GM12872 (cell line): Measurements from ENCODE around the gene KRT17.

Experiments
- CTCF ChIP-seq: IDR thresholded peaks from 3 replicates; pipeline ENCODE4 v1.5.1; 2011; ENCODE audit warnings: low read depth, mild to moderate bottlenecking, low read length, moderate library complexity; ENCODE audit not compliant: insufficient read depth

The KRT17 gene

GRCh38 chr17:41575336-41575735, 49.0 kb downstream of the KRT17 start:
- no peak for TF ChIP-seq CTCF

DNA sequence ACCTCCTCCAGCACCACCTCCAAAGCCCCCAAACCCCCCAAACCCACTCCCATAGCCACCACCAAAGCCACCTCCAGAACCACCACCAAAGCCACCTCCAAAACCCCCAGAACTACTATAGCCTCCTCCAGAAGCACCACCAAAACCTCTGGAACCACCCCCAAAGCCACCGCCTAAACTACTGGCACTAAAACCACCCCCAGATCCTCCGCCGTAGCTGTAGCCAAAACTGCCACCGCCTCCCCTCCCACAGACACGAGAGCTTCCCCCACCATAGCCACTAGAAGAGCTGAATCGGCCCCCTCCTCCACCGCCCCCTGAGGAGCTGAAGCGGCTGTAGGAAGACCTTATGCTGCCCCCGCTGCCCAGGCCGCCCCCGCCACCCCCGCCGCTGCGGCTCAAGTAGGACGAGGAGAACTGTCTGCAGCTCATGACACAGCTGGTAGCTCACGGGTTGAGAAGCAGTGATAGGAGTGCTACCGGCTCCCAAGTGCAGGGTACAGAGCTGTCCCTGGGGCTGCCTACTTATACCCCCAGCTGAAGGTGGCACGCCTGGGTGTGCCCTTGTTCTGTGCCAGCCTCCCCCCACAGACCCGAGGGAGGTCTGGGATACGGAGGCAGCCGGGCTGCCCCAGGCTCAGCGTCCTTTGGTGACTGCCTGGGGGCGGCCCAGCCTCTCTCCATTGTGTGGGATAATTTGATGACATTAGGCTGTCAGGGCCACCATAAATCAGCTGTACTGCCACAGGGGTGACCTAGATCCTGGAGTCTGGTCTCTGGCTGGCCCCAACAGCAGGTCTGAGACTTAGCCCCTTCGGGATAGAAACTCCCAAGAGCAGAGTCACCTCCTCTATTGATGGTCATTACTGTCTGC, 52.6 kb downstream of the KRT17 start, which contains the start of gene KRT9:
Gene KRT9 (minus strand): TSS at position 499 of the 874 bp plus-strand sequence. CDS start 67 bp downstream, at position 432.
- no peak for TF ChIP-seq CTCF
